ENCODE data around the gene PSMF1. TPM values are rescaled to one million over a fixed set of nuclear protein-coding genes. Genes with fewer than 3 reads are reported as not detected.

The PSMF1 gene
- total and polyA plus RNA-seq, 2 experiments from 2014 or later = 73.7 to 84.2 TPM

GRCh38 chr20:1144401-1145172 is 26.2 kb downstream of the PSMF1 start:
- H3K4me1 Mint-ChIP-seq = no peaks in the 10 kb centered on the region
- no peak overlapping the region for H2AFZ ChIP-seq
- H3K79me2 ChIP-seq (replicated peaks; ENCODE audit: insufficient read depth) = no peaks in the 10 kb centered on the region
- H3K4me3 ChIP-seq = no peak overlapping the region
- DNase-seq (ENCODE audit: low spot score) (no peak), ATAC-seq (no peak)
- H3K36me3 Mint-ChIP-seq (ENCODE audit: low read depth) = peaks cover 24% of the 10 kb centered on the region
- no peak overlapping the region for H3K4me2 ChIP-seq
- H3K9me2 ChIP-seq (ENCODE audit: insufficient read depth) = no peaks in the 10 kb centered on the region
- H3F3A ChIP-seq (replicated peaks; ENCODE audit: low read depth) = no peaks in the 10 kb centered on the region
- H3K27me3 ChIP-seq (ENCODE audit: insufficient read depth) = no peaks in the 10 kb centered on the region
- H3K27ac Mint-ChIP-seq = no peak overlapping the region
- peaks cover 5% of the 10 kb centered on the region for H3K36me3 ChIP-seq (ENCODE audit: insufficient read depth)
- peaks cover 10% of the 10 kb centered on the region; the same call in 1 of the 2 replicates for H4K20me1 ChIP-seq (replicated peaks; ENCODE audit: insufficient read depth)
- no peaks in the 10 kb centered on the region for H3K4me1 ChIP-seq (ENCODE audit: insufficient read depth)
- H3K27ac ChIP-seq (ENCODE audit: low read depth) = no peak overlapping the region
- no peaks in the 10 kb centered on the region for H3K9me3 Mint-ChIP-seq
- H3K27me3 Mint-ChIP-seq (ENCODE audit: insufficient read depth, low read depth, poor library complexity) = peaks cover 1% of the 10 kb centered on the region
- no peak for TF ChIP-seq ZNF114 (CRISPR knock-in tag; IDR thresholded peaks at IDR 0.05)
- no peak for TF ChIP-seq STAT1 (IDR thresholded peaks at IDR 0.05; ENCODE audit: unreplicated experiment)
- TF ChIP-seq ZNF462 (CRISPR knock-in tag; IDR thresholded peaks at IDR 0.05) = no peak
- no peak for TF ChIP-seq NANOG (IDR thresholded peaks at IDR 0.05; ENCODE audit: borderline replicate concordance)
- H3K4me3 Mint-ChIP-seq = no peak overlapping the region

GRCh38 chr20:1146957-1147356 is 28.6 kb downstream of the PSMF1 start:
- no peak overlapping the region for H3K4me3 ChIP-seq
- no peak overlapping the region for H3K27ac ChIP-seq (ENCODE audit: low read depth)
- no peaks in the 10 kb centered on the region for H3K9me2 ChIP-seq (ENCODE audit: insufficient read depth)
- no peaks in the 10 kb centered on the region for H3K36me3 ChIP-seq (ENCODE audit: insufficient read depth)
- H3K79me2 ChIP-seq (replicated peaks; ENCODE audit: insufficient read depth) = no peaks in the 10 kb centered on the region
- H2AFZ ChIP-seq = no peak overlapping the region
- no peaks in the 10 kb centered on the region for H3K4me1 ChIP-seq (ENCODE audit: insufficient read depth)
- H4K20me1 ChIP-seq (replicated peaks; ENCODE audit: insufficient read depth) = peaks cover 9% of the 10 kb centered on the region; the same call in 1 of the 2 replicates
- Mint-ChIP-seq H3K4me3 (no peak overlapping the region), H3K4me1 (no peaks in the 10 kb centered on the region), H3K27ac (no peak overlapping the region), H3K9me3 (no peaks in the 10 kb centered on the region), H3K36me3 (ENCODE audit: low read depth) (peaks cover 6% of the 10 kb centered on the region; the same call in 2 of the 3 replicates), H3K27me3 (ENCODE audit: insufficient read depth, low read depth, poor library complexity) (peaks cover 1% of the 10 kb centered on the region)
- no peaks in the 10 kb centered on the region for H3K27me3 ChIP-seq (ENCODE audit: insufficient read depth)
- DNase-seq (ENCODE audit: low spot score) = no peak
- no peak for ATAC-seq
- H3F3A ChIP-seq (replicated peaks; ENCODE audit: low read depth) = no peaks in the 10 kb centered on the region
- H3K4me2 ChIP-seq = no peak overlapping the region
- TF ChIP-seq ZNF114 (CRISPR knock-in tag; IDR thresholded peaks at IDR 0.05) = no peak
- TF ChIP-seq EZH2 (IDR thresholded peaks at IDR 0.05; ENCODE audit: low read depth, unreplicated experiment) = no peak
- no peak for TF ChIP-seq NANOG (IDR thresholded peaks at IDR 0.05; ENCODE audit: borderline replicate concordance)
- no peak for TF ChIP-seq POLR2AphosphoS5 (IDR thresholded peaks at IDR 0.05; ENCODE audit: low read depth)
- no peak for TF ChIP-seq ZNF331 (CRISPR knock-in tag; IDR thresholded peaks at IDR 0.05; ENCODE audit: low read depth)
- no peak for TF ChIP-seq JUNB (IDR thresholded peaks at IDR 0.05; ENCODE audit: unreplicated experiment)
- no peak for TF ChIP-seq EZH2phosphoT487 (IDR thresholded peaks at IDR 0.05; ENCODE audit: unreplicated experiment)
- no peak for TF ChIP-seq ETS1 (IDR thresholded peaks at IDR 0.05)
- no peak for TF ChIP-seq REST (IDR thresholded peaks at IDR 0.05; ENCODE audit: unreplicated experiment)
